Heart right ventricle (tissue), 16 donors: ENCODE results near the gene CHD6. TPM values are rescaled to one million over a fixed set of nuclear protein-coding genes. Genes with fewer than 3 reads are reported as not detected.

ENCODE experiments used
- ATAC-seq, 8 donors: fragments of 200-7000 bp; cut with Tn5 transposase; one replicate each; pipeline ENCODE4 v1.9.1; 2020; ENCODE audit warnings: mild to moderate bottlenecking in 8 of 8, moderate library complexity in 8 of 8, moderate number of reproducible peaks in 1 of 8
- DNase-seq, 2 donors: peaks; one replicate each; pipeline ENCODE4 v3.0.0-alpha.2; 2020
- H3K27ac ChIP-seq, 10 donors: fragments of 200-600 bp; sonication (generic) in 2 of 10; one replicate each; pipeline versions ENCODE4 v1.5.0 to v1.8.0; 2020 to 2022; ENCODE audit warnings: mild to moderate bottlenecking in 3 of 10
- H3K27me3 ChIP-seq, 7 donors: fragments of 200-600 bp; one replicate each; pipeline ENCODE4 v1.8.0; 2021 to 2022; ENCODE audit warnings: mild to moderate bottlenecking in 2 of 7
- H3K36me3 ChIP-seq, 9 donors: fragments of 200-600 bp; sonication (generic) in 1 of 9; one replicate each; pipeline versions ENCODE4 v1.5.0 to v1.8.0; 2020 to 2022; ENCODE audit warnings: mild to moderate bottlenecking in 2 of 9
- H3K4me1 ChIP-seq, 9 donors: fragments of 200-600 bp; sonication (generic) in 1 of 9; one replicate each; pipeline versions ENCODE4 v1.5.0 to v1.8.0; 2020 to 2022; ENCODE audit warnings: mild to moderate bottlenecking in 4 of 9
- H3K4me3 ChIP-seq, 10 donors: fragments of 200-600 bp; sonication (generic) in 2 of 10; one replicate each; pipeline versions ENCODE4 v1.5.0 to v1.8.0; 2020 to 2022; ENCODE audit warnings: mild to moderate bottlenecking in 7 of 10, moderate library complexity in 2 of 10
- H3K9me3 ChIP-seq, 11 donors: fragments of 200-600 bp in 10 of 11; sonication (generic) in 2 of 11; one replicate each; pipeline versions ENCODE4 v1.5.0 to v1.8.0; 2013 to 2022; ENCODE audit warnings: mild to moderate bottlenecking in 2 of 11, control low read depth in 1 of 11, moderate library complexity in 1 of 11
- WGBS, 2 donors: extraction: QIAGEN DNeasy Blood & Tissue Kit; methylation state at CpG; one replicate each; pipeline ENCODE4 v1.1.7; 2013; ENCODE audit warnings: inconsistent platforms in 1 of 2; 5-methylcytosine and 5-hydroxymethylcytosine counted together
- intact Hi-C, 10 donors: fragments of 100-400 bp; cut with DNase I; formaldehyde crosslinking; loops; one replicate each; pipeline versions ENCODE4 v1.11.1 to v1.14.2; 2022
- polyA plus RNA-seq, 2 donors: library from polyadenylated mRNA; stranded (reverse); fragments of 200-250 nt; gene quantifications; one replicate each; pipeline ENCODE4 v1.2.3, GENCODE V29; 2013
- total RNA-seq, 10 donors: library from RNA; stranded (reverse); fragmentation: NEBNext Ultra II Directional in 3 of 10; extraction: Animal tissue kit (Norgen Biotek cat#: 25700) in 3 of 10; gene quantifications; one replicate each; pipeline versions ENCODE4 v1.2.1 to v1.2.4, GENCODE V29; 2021 to 2023
- TF ChIP-seq, protein P1 (sequence below), 9 donors: fragments of 200-600 bp; sonication (generic) in 2 of 9; IDR thresholded peaks; one replicate each; pipeline versions ENCODE4 v1.5.0 to v1.8.0; 2021 to 2022; ENCODE audit warnings: antibody characterized with exemption in 9 of 9, mild to moderate bottlenecking in 5 of 9, moderate library complexity in 1 of 9
- donor health status: Arrhythmogenic right ventricular cardiomyopathy.
- donor health status: ischemic (EF 13 %, LVEDD 7.1; RV severe dilation, severe dysfunction).
- donor health status: healthy with polysubstance abuse.
- donor health status: DM: no; HTN: yes; CAD: no.
- donor health status: DM: no; HTN: no; CAD: no.
- donor health status: ischemic (EF 25% LVEDD 6.9; RV normal size, moderate dysfunction).
- donor health status: ischemic (EF 25% LVEDD 5.7; RV mildly dilated, moderate dysfunction).
- donor health status: healthy.
- donor health status: DM: yes; HTN: yes; CAD: no.
- donor health status: Ischemic cardiomyopathy.
- donor health status: ischemic (EF 35%, LVEDD 5.7; RV mildly dilated, moderate dysfunction).
- donor health status: nonischemic (EF 11% LVEDD 7.7; RV severe dilation, severe dysfunction).
- donor health status: DM: yes; HTN: yes; CAD: no.
- donor health status: PGD.
- donor health status: ischemic (EF 29% LVEDD 5.4; RV normal size, mild dysfunction).
- donor health status: nonischemic (EF 23%, LVEDD 6.1; RV moderate dilation, normal function).

Gene CHD6
- total and polyA plus RNA-seq, 12 donors = 3.0 to 52.9 (median 39.5) TPM

DNA sequence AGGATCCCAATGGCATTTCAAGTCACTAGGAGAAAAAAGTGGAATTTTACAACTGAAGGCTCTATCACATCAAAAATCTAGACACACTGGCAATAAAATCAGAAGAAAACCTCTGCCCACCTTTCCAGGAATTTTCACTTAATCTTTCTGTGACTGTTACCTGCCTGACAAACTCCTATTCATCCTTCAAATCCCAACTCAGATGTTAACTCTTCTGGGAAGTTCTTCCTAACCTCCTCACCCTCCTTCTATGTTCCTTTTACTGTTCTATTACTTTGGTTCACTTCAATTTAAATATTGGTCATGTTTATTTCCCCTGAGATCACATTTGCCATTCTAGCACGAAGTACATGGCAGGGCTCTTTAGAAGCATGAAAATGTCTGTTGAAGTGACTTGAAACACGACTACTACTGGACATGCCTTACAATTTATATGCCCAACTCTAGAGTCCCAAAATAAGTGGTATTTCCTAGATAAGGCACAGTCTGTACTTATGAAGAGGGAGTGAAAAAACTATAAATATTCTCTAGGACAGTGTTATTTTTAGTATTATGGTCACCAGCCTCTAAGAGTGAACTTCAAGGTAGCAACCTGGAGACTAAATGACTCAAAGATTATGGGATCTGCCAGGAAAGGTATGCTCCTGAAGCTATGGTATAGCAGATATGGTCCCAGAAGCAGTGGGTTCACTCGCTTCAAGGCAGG, 17.1 kb downstream of the CHD6 start:
- WGBS, 2 donors = 59 to 75% methylated on average over 3 of the region's 3 CpGs
- TF ChIP-seq, protein P1, sequence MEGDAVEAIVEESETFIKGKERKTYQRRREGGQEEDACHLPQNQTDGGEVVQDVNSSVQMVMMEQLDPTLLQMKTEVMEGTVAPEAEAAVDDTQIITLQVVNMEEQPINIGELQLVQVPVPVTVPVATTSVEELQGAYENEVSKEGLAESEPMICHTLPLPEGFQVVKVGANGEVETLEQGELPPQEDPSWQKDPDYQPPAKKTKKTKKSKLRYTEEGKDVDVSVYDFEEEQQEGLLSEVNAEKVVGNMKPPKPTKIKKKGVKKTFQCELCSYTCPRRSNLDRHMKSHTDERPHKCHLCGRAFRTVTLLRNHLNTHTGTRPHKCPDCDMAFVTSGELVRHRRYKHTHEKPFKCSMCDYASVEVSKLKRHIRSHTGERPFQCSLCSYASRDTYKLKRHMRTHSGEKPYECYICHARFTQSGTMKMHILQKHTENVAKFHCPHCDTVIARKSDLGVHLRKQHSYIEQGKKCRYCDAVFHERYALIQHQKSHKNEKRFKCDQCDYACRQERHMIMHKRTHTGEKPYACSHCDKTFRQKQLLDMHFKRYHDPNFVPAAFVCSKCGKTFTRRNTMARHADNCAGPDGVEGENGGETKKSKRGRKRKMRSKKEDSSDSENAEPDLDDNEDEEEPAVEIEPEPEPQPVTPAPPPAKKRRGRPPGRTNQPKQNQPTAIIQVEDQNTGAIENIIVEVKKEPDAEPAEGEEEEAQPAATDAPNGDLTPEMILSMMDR (IDR thresholded peaks at IDR 0.05) = no peak
- intact Hi-C loops = no loop called here
- peak; percentile 49 to 92 (median 75) for ATAC-seq
- Histone ChIP-seq H3K36me3 (no peaks in the 10 kb centered on the region), H3K27ac (peak overlapping the region in 9 of 10 donors; percentile 9 to 75 (median 35)), H3K4me3 (no peak overlapping the region), H3K9me3 (peaks cover 0 to 63% (median 28%) of the 10 kb centered on the region in 11 donors), H3K27me3 (no peaks in the 10 kb centered on the region), H3K4me1 (peaks cover 4 to 43% (median 10%) of the 10 kb centered on the region in 9 donors)
- no peak for DNase-seq

DNA sequence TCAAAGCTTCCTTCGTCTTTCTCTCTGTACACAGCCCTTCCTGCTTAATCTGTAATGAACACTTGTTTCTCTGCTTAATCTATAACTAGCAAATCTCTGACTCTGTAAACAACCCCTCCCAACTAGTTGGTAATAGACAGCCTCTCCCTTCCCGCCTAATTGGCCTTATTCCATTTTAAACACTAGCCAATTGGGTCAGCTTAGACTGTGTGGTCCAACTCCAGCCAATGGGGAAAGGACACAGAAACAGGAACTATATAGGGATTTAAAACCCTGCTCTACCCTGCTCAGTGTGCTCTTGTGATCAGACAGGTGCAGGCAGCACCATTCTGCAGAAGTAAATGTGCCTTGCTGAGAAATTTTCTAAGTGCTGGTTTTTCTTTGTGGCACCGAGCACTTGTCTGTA, 18.5 kb downstream of the CHD6 start:
- Histone ChIP-seq H3K36me3 (peaks cover 0 to 8% (median 0%) of the 10 kb centered on the region in 9 donors), H3K4me1 (peaks cover 4 to 37% (median 10%) of the 10 kb centered on the region in 9 donors), H3K27ac (no peak overlapping the region), H3K9me3 (peaks cover 0 to 77% (median 33%) of the 10 kb centered on the region in 11 donors), H3K27me3 (no peaks in the 10 kb centered on the region), H3K4me3 (no peak overlapping the region)
- TF ChIP-seq, protein P1 (IDR thresholded peaks at IDR 0.05) = no peak
- ATAC-seq (no peak), DNase-seq (no peak)
- intact Hi-C loops = no loop called here
- 77 to 94% methylated on average over 3 of the region's 3 CpGs for WGBS, 2 donors

DNA sequence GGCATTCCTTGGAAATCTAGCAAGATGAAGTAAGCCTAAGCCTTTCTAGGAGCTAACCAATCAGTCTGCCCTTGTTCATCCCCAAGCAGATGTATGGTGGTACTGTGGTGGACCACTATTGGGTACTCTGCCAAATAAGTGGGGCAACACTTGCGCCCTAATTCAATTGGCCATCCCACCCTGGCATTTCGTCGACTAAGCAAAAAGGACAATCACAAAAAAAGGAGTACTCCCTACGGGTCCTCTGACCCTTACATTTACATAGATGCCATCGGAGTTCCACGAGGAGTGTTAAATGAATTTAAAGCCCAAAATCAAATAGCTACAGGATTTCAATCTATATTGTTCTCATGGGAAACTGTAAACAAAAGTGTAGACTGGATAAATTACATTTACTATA, 19.5 kb downstream of the CHD6 start:
- Histone ChIP-seq H3K9me3 (peaks cover 0 to 84% (median 35%) of the 10 kb centered on the region in 11 donors), H3K27me3 (no peaks in the 10 kb centered on the region), H3K4me3 (no peak overlapping the region), H3K4me1 (peaks cover 0 to 28% (median 10%) of the 10 kb centered on the region in 9 donors), H3K27ac (no peak overlapping the region), H3K36me3 (peaks cover 0 to 9% (median 0%) of the 10 kb centered on the region in 9 donors)
- ATAC-seq = no peak
- 98% methylated on average over 6 of the region's 6 CpGs for WGBS, 2 donors
- TF ChIP-seq, protein P1 (IDR thresholded peaks at IDR 0.05) = no peak
- DNase-seq = no peak
- intact Hi-C loops = no loop called here

DNA sequence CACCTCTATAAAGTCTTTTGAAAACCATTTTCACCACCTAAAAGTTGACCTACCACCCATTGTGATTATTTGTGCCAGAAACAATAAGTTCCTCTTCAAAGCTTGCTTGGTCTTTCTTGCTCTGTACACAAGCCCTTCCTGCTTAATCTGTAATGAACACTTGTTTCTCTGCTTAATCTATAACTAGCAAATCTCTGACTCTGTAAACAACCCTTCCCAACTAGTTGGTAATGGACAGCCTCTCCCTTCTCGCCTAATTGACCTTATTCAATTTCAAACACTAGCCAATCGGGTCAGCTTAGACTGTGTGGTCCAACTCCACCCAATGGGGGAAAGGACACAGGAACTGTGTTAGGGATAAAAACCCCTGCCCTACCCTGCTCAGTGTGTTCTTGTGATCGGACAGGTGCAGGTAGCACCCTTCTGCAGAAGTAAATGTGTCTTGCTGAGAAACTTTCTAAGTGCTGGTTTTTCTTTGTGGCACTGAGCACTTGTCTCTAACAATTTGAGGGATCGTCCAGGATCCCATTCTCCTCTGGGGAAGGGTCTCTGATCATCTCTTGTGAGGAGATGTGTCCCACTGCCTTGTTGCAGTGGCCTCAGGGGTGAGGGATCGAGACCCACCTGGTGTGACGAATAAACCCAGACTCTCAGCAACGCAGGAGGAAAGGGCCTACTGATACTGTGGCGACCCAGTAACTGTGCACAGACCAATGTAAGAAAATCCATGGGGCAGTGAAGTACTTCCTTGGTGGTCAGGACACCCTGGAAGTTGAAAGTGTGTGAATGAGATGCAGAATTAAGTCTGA, 23.5 kb downstream of the CHD6 start:
- intact Hi-C loops = no loop called here
- Histone ChIP-seq H3K4me3 (no peak overlapping the region), H3K27me3 (no peaks in the 10 kb centered on the region), H3K36me3 (peaks cover 0 to 9% (median 0%) of the 10 kb centered on the region in 9 donors), H3K27ac (no peak overlapping the region), H3K9me3 (peaks cover 0 to 65% (median 21%) of the 10 kb centered on the region in 11 donors), H3K4me1 (peaks cover 0 to 15% (median 5%) of the 10 kb centered on the region in 9 donors)
- no peak for ATAC-seq
- TF ChIP-seq, protein P1 (IDR thresholded peaks at IDR 0.05) = no peak
- DNase-seq = no peak
- WGBS, 2 donors = 97 to 99% methylated on average over 8 of the region's 8 CpGs
